Activated CD8-positive, alpha-beta memory T cell treated with anti-CD3 and anti-CD28 coated beads, Interleukin-2, amount 50 U/mL, for 4 hours (primary cell): ENCODE results near the gene UMPS.
"Not testable (repeated sequence)": the region's sequence is repeated elsewhere in the genome, so short reads cannot be mapped to it uniquely, and the experiment has no call there.

Source experiments
- DNase-seq: peaks from one replicate; pipeline ENCODE4 v3.0.0-alpha.2; 2020

The UMPS gene

GRCh38 chr3:124730129-124730940 is at the start of gene UMPS:
TSS of gene UMPS (plus strand) at chr3:124730452. CDS start at chr3:124730472, 20 bp downstream.
- DNase-seq: peak; percentile 95

- DNase-seq: no peak
Observed at GRCh38 chr3:124680521-124680920, 49.7 kb upstream of the UMPS start.

- DNase-seq: no peak
Observed at GRCh38 chr3:124682263-124682662, 48.0 kb upstream of the UMPS start.

- no peak for DNase-seq
Observed at GRCh38 chr3:124684459-124684858, 45.8 kb upstream of the UMPS start.

- DNase-seq: no peak
Observed at GRCh38 chr3:124685067-124685466, 45.2 kb upstream of the UMPS start.

GRCh38 chr3:124685481-124685880 is 44.8 kb upstream of the UMPS start:
- DNase-seq: no peak

- no peak for DNase-seq
Observed at GRCh38 chr3:124686028-124686670, 44.1 kb upstream of the UMPS start.

- DNase-seq: peak; percentile 67
Observed at GRCh38 chr3:124688581-124689454, 41.4 kb upstream of the UMPS start.

- DNase-seq: no peak
Observed at GRCh38 chr3:124691599-124691998, 38.7 kb upstream of the UMPS start.

GRCh38 chr3:124694486-124694885 is 35.8 kb upstream of the UMPS start:
- no peak for DNase-seq

- no peak for DNase-seq
Observed at GRCh38 chr3:124695369-124695768, 34.9 kb upstream of the UMPS start.

- DNase-seq: no peak
Observed at GRCh38 chr3:124696006-124696405, 34.2 kb upstream of the UMPS start.

- no peak for DNase-seq
Observed at GRCh38 chr3:124697302-124697701, 33.0 kb upstream of the UMPS start.

GRCh38 chr3:124698030-124698770 is 32.1 kb upstream of the UMPS start:
- no peak for DNase-seq

GRCh38 chr3:124699051-124699450 is 31.2 kb upstream of the UMPS start:
- DNase-seq: no peak

- no peak for DNase-seq
Observed at GRCh38 chr3:124699686-124700396, 30.4 kb upstream of the UMPS start.

- DNase-seq: no peak
Observed at GRCh38 chr3:124700880-124701684, 29.2 kb upstream of the UMPS start.

GRCh38 chr3:124701687-124702086 is 28.6 kb upstream of the UMPS start:
- no peak for DNase-seq

GRCh38 chr3:124702950-124703349 is 27.3 kb upstream of the UMPS start:
- DNase-seq: no peak

GRCh38 chr3:124705552-124705951 is 24.7 kb upstream of the UMPS start:
- DNase-seq: no peak

- not testable (repeated sequence) for DNase-seq
Observed at GRCh38 chr3:124707223-124707622, 23.0 kb upstream of the UMPS start.
